HCT116 (cell line): ENCODE results near the gene MAP4K1. TPM values are rescaled to one million over a fixed set of nuclear protein-coding genes. Genes with fewer than 3 reads are reported as not detected.

Experiments
- ATAC-seq: fragments of 200-7000 bp; cut with Tn5 transposase; 2 replicates; pipeline ENCODE4 v1.9.1; 2020; ENCODE audit warnings: mild to moderate bottlenecking, moderate library complexity
- BruUV-seq: library from RNA; stranded (reverse); fragments of 400-500 nt; replicated peaks from 2 replicates; lab custom pipeline; 2021; lab: Mats Ljungman, UMichigan
- CTCF ChIA-PET: fragments of 300-600 bp; sonication (Branson Sonifier 250); formaldehyde crosslinking; loops from one replicate; lab custom pipeline; 2021; ENCODE audit warnings: antibody characterized with exemption; lab: Charles Lee
- POLR2A ChIA-PET: fragments of 300-600, 350-600 bp; sonication (Branson Sonifier 250); formaldehyde crosslinking; loops from one replicate; lab custom pipeline; 2021; ENCODE audit warnings: antibody characterized with exemption; lab: Charles Lee
- RAD21 ChIA-PET, 2 experiments: fragments of 300-600 bp; sonication (Branson Sonifier 250); formaldehyde crosslinking; loops; one replicate each; lab custom pipeline; 2023; ENCODE audit warnings: low total read pairs in 2 of 2; ENCODE audit not compliant: uncharacterized antibody in 2 of 2, unreplicated experiment in 2 of 2, low non-redundant PET in 1 of 2; lab: Charles Lee
- DNase-seq: peaks from one replicate; pipeline ENCODE4 v3.0.0-alpha.2; 2010; ENCODE audit warnings: low read depth, low spot score
- H2AFZ ChIP-seq: fragments of 200-600 bp; shearing (Covaris generic), sonication (generic); 2 replicates; pipeline ENCODE4 v1.6.1; 2017; ENCODE audit warnings: low read depth, mixed run types, mixed read lengths, antibody characterized with exemption, low read length; ENCODE audit not compliant: poor library complexity, severe bottlenecking
- H3K27ac ChIP-seq: 2 replicates; pipeline ENCODE4 v1.5.1; 2012; ENCODE audit warnings: low read depth, low read length
- H3K27me3 ChIP-seq: fragments of 200-600 bp; sonication (generic); 2 replicates; pipeline ENCODE4 v1.6.1; 2016; ENCODE audit warnings: mixed run types, low read length, mixed read lengths; ENCODE audit not compliant: insufficient read depth
- H3K36me3 ChIP-seq, 2 experiments: fragments of 200-500 bp in 1 of 2; fragments of 200-600 bp in 1 of 2; sonication (Bioruptor generic) in 1 of 2; sonication (generic) in 1 of 2; 2 replicates each; pipeline versions ENCODE4 v1.5.1 to v1.6.1; 2014 to 2016; ENCODE audit warnings: low read length in 2 of 2, inconsistent platforms in 1 of 2, mixed read lengths in 1 of 2, mixed run types in 1 of 2; ENCODE audit not compliant: insufficient read depth in 2 of 2, control insufficient read depth in 1 of 2
- H3K4me1 ChIP-seq, 2 experiments: fragments of 200-600 bp in 1 of 2; sonication (generic) in 1 of 2; 2 replicates each; pipeline versions ENCODE4 v1.5.1 to v1.6.1; 2012 to 2017; ENCODE audit warnings: low read length in 2 of 2, inconsistent platforms in 1 of 2, mild to moderate bottlenecking in 1 of 2, mixed read lengths in 1 of 2, mixed run types in 1 of 2, moderate library complexity in 1 of 2; ENCODE audit not compliant: insufficient read depth in 2 of 2, control insufficient read depth in 1 of 2
- H3K4me2 ChIP-seq: fragments of 200-600 bp; sonication (generic); 2 replicates; pipeline ENCODE4 v1.6.1; 2017; ENCODE audit warnings: mixed run types, low read length, mixed read lengths
- H3K4me3 ChIP-seq, 2 experiments: fragments of 200-600 bp in 1 of 2; sonication (generic) in 1 of 2; replicated peaks in 1 of 2; 2 replicates each; pipeline ENCODE4 v1.5.1; 2011 to 2016; ENCODE audit warnings: low read length in 2 of 2, control low read depth in 1 of 2, low read depth in 1 of 2, mild to moderate bottlenecking in 1 of 2, mixed read lengths in 1 of 2, mixed run types in 1 of 2
- H3K79me2 ChIP-seq: fragments of 200-600 bp; sonication (generic); 2 replicates; pipeline ENCODE4 v1.6.1; 2017; ENCODE audit warnings: mild to moderate bottlenecking, mixed run types, low read length, moderate library complexity, mixed read lengths; ENCODE audit not compliant: insufficient read depth
- H3K9ac ChIP-seq: fragments of 200-600 bp; sonication (generic); 2 replicates; pipeline ENCODE4 v1.6.1; 2016; ENCODE audit warnings: low read length, mixed read lengths
- H3K9me2 ChIP-seq: fragments of 200-600 bp; sonication (generic), shearing (Covaris generic); 2 replicates; pipeline ENCODE4 v1.6.1; 2017; ENCODE audit warnings: mixed run types, mild to moderate bottlenecking, moderate library complexity; ENCODE audit not compliant: insufficient read depth
- H3K9me3 ChIP-seq, 2 experiments: fragments of 200-500 bp in 1 of 2; fragments of 200-600 bp in 1 of 2; sonication (Bioruptor generic) in 1 of 2; sonication (generic) in 1 of 2; 2 replicates each; pipeline ENCODE4 v1.6.1; 2014 to 2017; ENCODE audit warnings: low read length in 2 of 2, mixed read lengths in 2 of 2, inconsistent platforms in 1 of 2, low read depth in 1 of 2, mild to moderate bottlenecking in 1 of 2, mixed run types in 1 of 2, moderate library complexity in 1 of 2; ENCODE audit not compliant: control insufficient read depth in 1 of 2, insufficient read depth in 1 of 2
- H4K20me1 ChIP-seq: fragments of 200-600 bp; sonication (generic), shearing (Covaris generic); 2 replicates; pipeline ENCODE4 v1.6.1; 2017; ENCODE audit warnings: mixed run types, mild to moderate bottlenecking, moderate library complexity; ENCODE audit not compliant: insufficient read depth
- CEBPB ChIP-seq: IDR thresholded peaks from 2 replicates; pipeline ENCODE4 v1.6.1; 2012; ENCODE audit warnings: low read depth
- CTCF ChIP-seq, 3 experiments: fragments of 200-600 bp in 1 of 3; sonication (generic) in 1 of 3; IDR thresholded peaks in 2 of 3; conservative IDR thresholded peaks in 1 of 3; 2 replicates each; pipeline ENCODE4 v1.5.1; 2012 to 2017; ENCODE audit warnings: low read depth in 2 of 3, low read length in 2 of 3, antibody characterized with exemption in 1 of 3, borderline replicate concordance in 1 of 3, control low read depth in 1 of 3, mild to moderate bottlenecking in 1 of 3, mixed read lengths in 1 of 3, mixed run types in 1 of 3, moderate library complexity in 1 of 3; ENCODE audit not compliant: insufficient read depth in 1 of 3
- ELF1 ChIP-seq: IDR thresholded peaks from 2 replicates; pipeline ENCODE4 v1.6.1; 2012; ENCODE audit warnings: low read depth, borderline replicate concordance
- EZH2 ChIP-seq: fragments of 200-600 bp; sonication (generic); IDR thresholded peaks from 2 replicates; pipeline ENCODE4 v1.6.1; 2017; ENCODE audit warnings: antibody characterized with exemption, mixed run types
- FOSL1 ChIP-seq: IDR thresholded peaks from 2 replicates; pipeline ENCODE4 v1.6.1; 2012; ENCODE audit warnings: low read depth
- MAX ChIP-seq: IDR thresholded peaks from 2 replicates; pipeline ENCODE4 v1.6.1; 2012
- POLR2A ChIP-seq: IDR thresholded peaks from 2 replicates; pipeline ENCODE4 v1.7.0; 2011; ENCODE audit warnings: borderline replicate concordance; ENCODE audit not compliant: insufficient read depth, insufficient read length; ENCODE audit errors: extremely low read depth
- POLR2AphosphoS5 ChIP-seq: IDR thresholded peaks from 2 replicates; pipeline ENCODE4 v1.6.1; 2011; ENCODE audit warnings: mild to moderate bottlenecking, low read depth, low read length, moderate library complexity
- RAD21 ChIP-seq: IDR thresholded peaks from 2 replicates; pipeline ENCODE4 v1.6.1; 2012; ENCODE audit warnings: low read depth, mild to moderate bottlenecking
- REST ChIP-seq: IDR thresholded peaks from 2 replicates; pipeline ENCODE4 v1.6.1; 2012; ENCODE audit warnings: low read depth
- ZFX ChIP-seq: fragments of 450-650 bp; IDR thresholded peaks from 2 replicates; pipeline ENCODE4 v1.6.1; 2017
- ZNF274 ChIP-seq: fragments of 200-500 bp; sonication (Bioruptor generic); IDR thresholded peaks from 2 replicates; pipeline ENCODE4 v1.6.1; 2014; ENCODE audit warnings: mild to moderate bottlenecking, low read depth, low read length, inconsistent platforms
- intact Hi-C: fragments of 100-400 bp; cut with micrococcal nuclease; formaldehyde crosslinking; loops from 2 replicates; pipeline ENCODE4 v1.10.0; 2022
- total RNA-seq: library from RNA; stranded (reverse); gene quantifications from one replicate; pipeline ENCODE4 v1.2.1, GENCODE V29; 2021; ENCODE audit not compliant: unreplicated experiment

Gene MAP4K1
- total RNA-seq, 1 experiment from 2014 or later = 9.1 TPM

- TF ChIP-seq ELF1 = no peak
- TF ChIP-seq EZH2 = no peak
Measured at GRCh38 chr19:38617764-38618589, at the start of gene MAP4K1 (continued).

- Histone ChIP-seq H3K36me3 (peaks cover 7 to 15% of the 10 kb centered on the region in 2 experiments; a peak in 2 of 4 replicates), H3K4me3 (no peak overlapping the region), H2AFZ (no peak overlapping the region), H3K9me2 (no peaks in the 10 kb centered on the region), H3K9me3 (no peaks in the 10 kb centered on the region), H4K20me1 (peaks cover 21% of the 10 kb centered on the region; the same call in 1 of the 2 replicates), H3K27ac (peak overlapping the region; percentile 40), H3K4me1 (peaks cover 78 to 98% of the 10 kb centered on the region in 2 experiments), H3K79me2 (peaks cover 100% of the 10 kb centered on the region), H3K27me3 (no peaks in the 10 kb centered on the region), H3K9ac (peak overlapping the region; percentile 26), H3K4me2 (peak overlapping the region; percentile 25)
- ChIA-PET POLR2A (no interaction called here), RAD21 (no interaction called here), CTCF (no interaction called here)
- DNase-seq = no peak
- ATAC-seq = no peak
- no peak for TF ChIP-seq CEBPB
- no peak for TF ChIP-seq POLR2AphosphoS5
- TF ChIP-seq RAD21 = no peak
- no peak for TF ChIP-seq ZNF274
- TF ChIP-seq ZFX = no peak
- no peak for TF ChIP-seq CTCF (IDR thresholded peaks at IDR 0.05 in 2 of 3, conservative IDR thresholded peaks at IDR 0.05 in 1 of 3; ENCODE audit: borderline replicate concordance in 1 of 3, insufficient read depth in 1 of 3, low read depth in 2 of 3, low read length in 2 of 3)
- TF ChIP-seq MAX = no peak
- TF ChIP-seq POLR2A = no peak
- no peak for TF ChIP-seq REST
- no peak for TF ChIP-seq FOSL1
- BruUV-seq = no TSS peak
- intact Hi-C loops = no loop called here
Measured at GRCh38 chr19:38666663-38667511, 49.1 kb upstream of the MAP4K1 start.
